ES-I3 (cell line): ENCODE data around the gene PLA2G4D.
A peak's percentile ranks its signal among the peaks of the same experiment; 100 is the strongest.
"Not testable (repeated sequence)": the region's sequence is repeated elsewhere in the genome, so short reads cannot be mapped to it uniquely, and the experiment has no call there.

ENCODE experiments used
- H3K36me3 ChIP-seq: 2 replicates; pipeline ENCODE4 v1.6.1; 2013; ENCODE audit warnings: mild to moderate bottlenecking, low read length, control low read depth, moderate library complexity; ENCODE audit not compliant: insufficient read depth
- H3K4me1 ChIP-seq: 2 replicates; pipeline ENCODE4 v1.6.1; 2013; ENCODE audit warnings: mild to moderate bottlenecking, control low read depth, low read length; ENCODE audit not compliant: insufficient read depth
- H3K9ac ChIP-seq: 2 replicates; pipeline ENCODE4 v1.6.1; 2013; ENCODE audit warnings: low read depth, mild to moderate bottlenecking, low read length, moderate library complexity
- H3K9me3 ChIP-seq: 2 replicates; pipeline ENCODE4 v1.6.1; 2013; ENCODE audit warnings: mild to moderate bottlenecking, low read length, moderate library complexity; ENCODE audit not compliant: control insufficient read depth, insufficient read depth

Gene PLA2G4D

DNA sequence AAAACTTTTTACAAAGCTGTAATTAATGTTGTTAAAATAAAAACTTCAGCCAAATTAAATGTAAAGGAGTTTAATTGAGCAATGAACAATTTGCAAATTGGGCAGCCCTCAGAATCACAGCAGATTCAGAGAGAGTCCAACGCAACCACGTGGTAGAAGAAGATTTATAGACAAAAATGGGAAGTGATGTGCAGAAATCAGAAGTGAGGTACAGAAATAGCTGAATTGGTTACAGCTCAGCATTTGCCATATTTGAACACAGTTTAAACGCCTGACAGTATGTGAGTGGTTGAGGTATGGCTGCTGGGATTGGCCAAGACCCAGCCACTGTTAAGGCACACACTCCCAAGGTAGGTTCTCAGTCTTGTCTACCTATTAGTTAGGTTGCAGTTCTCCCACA lies 14.4 kb upstream of the PLA2G4D start:
- no peaks in the 10 kb centered on the region for H3K9me3 ChIP-seq
- no peaks in the 10 kb centered on the region for H3K36me3 ChIP-seq
- H3K4me1 ChIP-seq, result no peaks in the 10 kb centered on the region
- H3K9ac ChIP-seq, result no peak overlapping the region

DNA sequence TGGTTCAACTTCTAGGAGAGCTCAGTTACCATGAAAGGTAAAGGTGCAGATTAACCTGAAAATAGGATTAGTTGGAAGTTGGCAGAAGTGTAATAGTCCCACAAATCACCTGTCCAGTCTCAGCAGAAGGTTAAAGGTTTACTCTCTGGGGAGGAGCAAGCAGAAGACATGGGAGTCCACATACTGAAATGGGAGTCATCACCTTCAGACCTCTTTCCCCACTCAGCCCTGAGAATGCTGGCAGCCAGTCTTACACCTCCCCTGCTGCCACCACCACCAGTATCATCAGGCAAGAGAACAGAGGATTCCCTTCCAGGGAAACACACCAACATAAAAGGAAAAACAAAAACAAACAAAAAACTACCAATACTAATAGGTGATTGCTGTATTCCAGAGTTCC lies 13.8 kb upstream of the PLA2G4D start:
- Histone ChIP-seq H3K9ac (no peak overlapping the region), H3K9me3 (no peaks in the 10 kb centered on the region), H3K4me1 (no peaks in the 10 kb centered on the region), H3K36me3 (no peaks in the 10 kb centered on the region)

DNA sequence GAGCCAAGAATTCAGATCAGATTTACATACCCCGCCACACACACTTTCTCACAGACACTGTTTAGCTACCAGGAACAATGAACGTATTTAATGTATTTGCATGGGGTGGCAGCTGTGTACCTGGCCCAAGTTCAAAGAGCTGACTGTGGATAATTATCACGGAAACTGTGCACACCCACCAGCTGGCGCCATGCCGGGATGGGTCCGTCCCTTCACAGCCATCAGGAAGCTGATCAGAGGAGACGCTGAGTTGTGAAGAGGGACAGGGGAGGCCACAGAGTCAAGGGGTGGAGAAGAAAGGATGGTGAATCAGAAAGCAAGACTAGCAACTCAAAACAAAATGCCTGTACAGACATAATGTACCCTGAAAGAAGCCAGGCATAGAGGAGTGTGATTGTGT lies 13.1 kb upstream of the PLA2G4D start:
- no peaks in the 10 kb centered on the region for H3K4me1 ChIP-seq
- H3K9ac ChIP-seq, result no peak overlapping the region
- H3K9me3 ChIP-seq, result no peaks in the 10 kb centered on the region
- H3K36me3 ChIP-seq, result no peaks in the 10 kb centered on the region

DNA sequence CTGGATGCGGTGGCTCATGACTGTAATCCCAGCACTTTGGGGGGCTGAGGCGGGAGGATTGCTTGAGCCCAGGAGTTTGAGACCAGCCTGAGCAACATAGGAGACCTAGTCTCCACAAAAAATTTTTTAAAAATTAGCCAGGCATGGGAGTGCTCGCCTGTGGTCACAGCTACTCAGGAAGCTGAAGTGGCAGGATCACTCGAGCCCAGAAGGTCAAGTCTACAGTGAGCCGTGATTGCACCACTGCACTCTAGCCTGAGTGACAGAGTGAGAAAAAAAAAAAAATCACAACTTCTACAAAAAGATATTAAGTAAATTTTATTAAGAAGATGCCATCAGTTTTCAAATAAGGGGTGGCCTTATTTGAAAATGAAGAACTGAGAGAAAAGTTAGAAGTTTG lies 11.9 kb upstream of the PLA2G4D start:
- no peaks in the 10 kb centered on the region for H3K4me1 ChIP-seq
- H3K9ac ChIP-seq, result no peak overlapping the region
- no peaks in the 10 kb centered on the region for H3K9me3 ChIP-seq
- no peaks in the 10 kb centered on the region for H3K36me3 ChIP-seq

DNA sequence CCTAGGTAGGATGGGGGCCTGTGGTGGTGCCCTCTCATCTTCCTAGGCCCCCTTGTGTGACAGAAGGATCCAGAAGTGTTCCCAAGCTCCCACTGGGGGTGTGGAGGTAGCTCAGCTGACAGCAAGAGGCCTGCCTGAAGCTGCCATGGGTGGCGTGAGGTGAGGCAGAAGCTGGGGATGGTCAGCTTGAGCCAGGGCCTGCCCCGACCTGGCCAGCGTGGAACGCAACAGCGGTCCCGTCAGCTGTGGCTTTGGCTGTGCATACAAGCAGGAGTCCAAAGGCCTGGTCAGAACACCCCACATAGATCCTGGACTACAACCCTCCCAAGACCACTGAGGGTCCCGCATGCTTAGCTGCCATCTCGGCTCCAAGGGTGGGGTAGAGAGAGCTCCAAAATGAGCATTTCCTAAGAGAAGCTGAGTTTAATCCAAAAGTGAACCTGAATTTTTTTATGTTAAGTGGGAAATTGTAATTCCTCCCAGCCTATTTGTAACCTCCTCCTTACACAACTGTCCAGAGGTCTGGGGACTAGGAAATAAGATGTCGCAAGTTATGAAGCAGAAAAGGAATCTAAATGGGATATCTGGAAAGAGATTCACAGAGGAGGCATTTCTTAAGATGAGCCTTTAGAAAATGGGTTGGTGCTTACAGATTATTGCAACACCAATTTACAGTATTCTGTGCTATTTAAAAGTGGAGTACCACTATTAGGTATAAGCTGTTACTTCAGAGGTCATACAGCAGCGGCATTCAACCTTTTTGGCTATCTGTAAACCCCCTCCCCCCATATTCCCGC lies 9.9 kb upstream of the PLA2G4D start:
- Histone ChIP-seq H3K36me3 (no peaks in the 10 kb centered on the region), H3K9ac (no peak overlapping the region), H3K9me3 (no peaks in the 10 kb centered on the region), H3K4me1 (peaks cover 10% of the 10 kb centered on the region; the same call in 1 of the 2 replicates)

DNA sequence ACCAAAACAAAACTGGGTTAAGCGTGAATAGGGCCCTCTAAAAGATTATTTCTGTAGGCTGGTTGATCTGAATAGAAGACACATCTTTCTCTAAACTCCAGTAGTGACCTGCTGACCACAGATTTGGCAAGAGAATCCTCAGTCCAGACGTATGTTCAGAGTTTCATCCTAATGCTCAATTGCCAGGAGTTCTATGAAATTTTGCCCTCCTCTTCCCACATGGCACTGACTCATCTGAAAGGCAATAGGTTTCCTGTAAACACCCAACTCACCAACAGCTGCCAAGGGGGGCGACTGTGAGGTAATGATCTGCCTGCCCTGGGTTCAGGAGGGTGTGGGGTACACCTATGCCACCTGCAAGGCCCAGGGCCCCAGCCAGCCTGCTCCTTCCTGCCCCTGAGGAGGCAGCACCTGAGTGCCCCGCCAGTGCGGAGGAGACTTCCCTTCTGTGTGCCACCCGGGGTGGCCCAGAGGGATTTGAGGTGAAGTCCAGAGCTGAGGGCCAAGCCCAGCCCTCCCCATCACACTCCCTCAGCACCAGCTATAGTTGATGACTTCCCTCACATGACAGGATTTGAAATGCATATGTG lies 8.4 kb upstream of the PLA2G4D start:
- H3K9ac ChIP-seq, result no peak overlapping the region

DNA sequence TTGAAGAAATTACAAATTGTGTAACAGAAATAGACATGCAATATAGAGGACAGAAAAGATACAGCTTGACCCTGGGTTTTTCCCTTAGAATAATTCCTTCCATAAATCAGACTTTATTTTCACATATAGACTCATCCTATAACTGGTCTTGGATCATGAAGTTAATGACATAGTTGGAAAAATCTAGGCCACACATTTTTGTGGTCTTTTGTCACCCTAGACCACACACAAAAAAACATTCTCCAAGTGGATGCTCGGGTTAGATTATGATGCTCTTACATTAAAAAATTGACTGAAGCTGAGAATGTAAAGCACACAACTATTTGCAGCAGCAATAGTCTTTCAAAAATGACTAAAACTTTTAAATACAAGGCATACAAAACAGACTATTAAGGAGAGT lies 7.5 kb upstream of the PLA2G4D start:
- Histone ChIP-seq H3K9ac (no peak overlapping the region), H3K4me1 (peaks cover 10% of the 10 kb centered on the region; the same call in 1 of the 2 replicates), H3K9me3 (no peaks in the 10 kb centered on the region), H3K36me3 (no peaks in the 10 kb centered on the region)

More for the DNA sequence above, 8.4 kb upstream of the PLA2G4D start:
- Histone ChIP-seq H3K4me1 (peaks cover 10% of the 10 kb centered on the region; the same call in 1 of the 2 replicates), H3K9me3 (no peaks in the 10 kb centered on the region), H3K36me3 (no peaks in the 10 kb centered on the region)

DNA sequence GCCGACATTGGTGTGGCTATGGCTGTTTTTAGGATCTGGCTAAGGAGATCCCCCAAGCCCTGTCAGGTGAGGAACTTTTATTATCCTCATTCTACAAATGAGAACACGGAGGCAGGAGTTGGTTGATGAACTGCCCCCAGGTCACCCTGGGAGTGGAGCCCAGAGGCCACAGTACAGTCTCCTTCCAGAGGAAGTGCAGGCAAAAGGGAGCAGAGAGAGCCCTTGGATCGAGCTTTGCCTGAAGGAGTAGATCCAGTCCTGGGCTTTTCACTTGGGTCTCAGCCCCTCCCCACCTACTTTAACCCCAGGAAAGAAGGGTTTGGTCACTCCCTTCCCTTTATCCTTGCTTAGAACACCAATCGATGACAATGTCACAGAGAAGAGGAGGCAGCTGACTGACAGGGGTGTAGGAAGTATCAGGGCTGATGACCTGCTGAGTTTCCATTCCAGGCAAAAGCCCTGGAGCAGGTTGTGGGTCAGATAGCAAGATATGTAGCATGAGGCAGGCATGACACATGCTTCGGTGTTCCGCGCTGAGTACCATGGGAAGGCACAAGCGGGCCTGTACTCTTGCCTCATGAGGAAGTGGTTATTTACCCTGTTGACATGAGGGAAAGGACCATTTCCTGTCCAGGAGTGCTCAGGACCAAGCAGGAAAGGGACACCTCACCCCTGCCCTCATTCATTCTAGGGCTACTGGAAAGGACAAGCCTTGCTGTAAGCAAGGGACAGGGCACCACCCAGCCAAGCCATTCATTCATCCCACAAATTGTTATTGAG lies 5.8 kb upstream of the PLA2G4D start:
- H3K4me1 ChIP-seq, result peaks cover 10% of the 10 kb centered on the region; the same call in 1 of the 2 replicates
- no peaks in the 10 kb centered on the region for H3K9me3 ChIP-seq
- no peak overlapping the region for H3K9ac ChIP-seq
- no peaks in the 10 kb centered on the region for H3K36me3 ChIP-seq

DNA sequence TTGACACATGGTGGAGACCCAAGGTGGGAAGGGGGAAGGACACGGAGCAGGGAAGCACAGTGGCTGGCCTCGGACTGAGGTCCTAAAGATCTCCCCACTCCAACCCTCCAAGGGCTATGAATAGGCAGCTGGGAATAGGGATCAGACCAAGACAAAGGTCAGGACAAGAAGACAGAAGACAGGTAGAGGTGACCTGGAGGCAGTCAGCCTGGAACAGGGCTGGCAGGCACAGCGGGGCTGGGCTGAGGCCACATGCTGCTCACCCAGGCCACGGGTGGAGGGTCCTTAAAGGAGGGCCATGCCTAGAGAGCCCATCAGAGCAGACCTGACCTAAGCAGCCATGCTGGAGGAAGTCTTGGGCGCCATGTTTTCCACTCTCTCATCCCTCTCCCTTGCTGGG lies 2.7 kb upstream of the PLA2G4D start:
- no peaks in the 10 kb centered on the region for H3K36me3 ChIP-seq
- no peak overlapping the region for H3K9ac ChIP-seq
- H3K9me3 ChIP-seq, result no peaks in the 10 kb centered on the region
- peaks cover 25% of the 10 kb centered on the region; the same call in 1 of the 2 replicates for H3K4me1 ChIP-seq

DNA sequence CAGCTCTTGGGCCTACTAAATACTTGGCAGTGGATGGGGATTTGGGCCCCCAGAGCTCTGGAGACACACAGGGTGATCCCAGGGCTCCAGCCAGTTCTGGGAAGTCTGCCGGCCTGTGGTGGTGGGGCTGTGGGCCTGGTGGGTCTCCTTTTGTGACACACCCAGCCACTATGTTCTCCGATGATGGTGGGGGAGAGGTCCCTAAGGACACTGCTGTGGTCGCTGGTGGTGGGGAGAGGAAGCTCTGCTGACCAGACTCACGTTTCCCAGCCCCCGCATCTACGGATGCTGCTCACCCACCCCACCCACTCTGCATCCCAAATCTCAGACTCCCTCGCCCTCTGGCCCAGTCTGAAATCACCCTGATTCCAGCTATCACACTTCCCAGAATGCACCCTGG lies 396 bp downstream of the PLA2G4D start:
- Histone ChIP-seq H3K36me3 (no peaks in the 10 kb centered on the region), H3K9me3 (no peaks in the 10 kb centered on the region), H3K4me1 (peaks cover 28% of the 10 kb centered on the region), H3K9ac (no peak overlapping the region)

DNA sequence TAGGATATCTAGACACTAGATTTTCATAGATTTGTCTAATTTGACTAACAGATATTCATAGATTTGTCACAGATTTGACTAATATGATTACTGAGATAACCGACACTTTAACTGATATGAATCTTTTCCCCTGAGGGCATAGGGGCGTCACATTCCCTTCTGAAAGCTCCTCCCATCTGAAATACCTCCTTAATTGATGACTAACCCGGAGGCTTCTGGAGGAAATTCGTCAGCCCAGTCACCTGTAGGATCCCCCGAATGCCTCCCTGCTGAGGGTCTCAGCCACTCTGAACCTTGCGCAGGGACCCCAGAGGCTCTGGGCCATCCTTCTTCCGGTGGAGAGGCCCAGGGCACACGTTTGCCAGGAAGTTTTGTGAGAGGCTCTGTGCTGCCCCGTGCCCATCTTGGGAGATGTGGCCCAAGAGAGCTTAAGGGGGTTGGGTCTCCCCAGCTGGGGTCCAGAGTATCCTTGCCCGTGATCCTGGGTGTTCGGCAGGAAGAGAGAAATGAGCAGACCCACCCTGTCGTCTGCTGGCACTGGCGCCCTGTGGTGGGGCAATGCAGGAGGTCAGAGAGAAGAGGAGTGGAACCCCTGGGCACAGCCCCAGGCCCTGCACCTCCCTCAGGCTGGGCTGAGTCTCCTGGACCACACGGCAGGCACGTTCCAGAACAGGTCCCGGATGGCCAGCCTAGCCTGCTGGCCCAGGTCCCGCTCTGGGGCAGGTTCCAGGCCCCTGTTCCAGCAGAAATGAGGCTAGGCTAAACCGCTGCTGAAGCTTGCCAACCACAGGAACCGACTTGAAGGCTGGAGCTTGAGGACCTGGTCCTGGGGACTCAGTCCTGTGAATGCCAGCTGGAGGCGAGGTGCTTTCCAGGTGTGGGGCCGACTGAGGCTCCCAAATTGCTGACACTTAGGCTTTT lies 1.7 kb downstream of the PLA2G4D start:
- Histone ChIP-seq H3K36me3 (no peaks in the 10 kb centered on the region), H3K9ac (peak overlapping the region; percentile 32; the same call in 1 of the 2 replicates)

DNA sequence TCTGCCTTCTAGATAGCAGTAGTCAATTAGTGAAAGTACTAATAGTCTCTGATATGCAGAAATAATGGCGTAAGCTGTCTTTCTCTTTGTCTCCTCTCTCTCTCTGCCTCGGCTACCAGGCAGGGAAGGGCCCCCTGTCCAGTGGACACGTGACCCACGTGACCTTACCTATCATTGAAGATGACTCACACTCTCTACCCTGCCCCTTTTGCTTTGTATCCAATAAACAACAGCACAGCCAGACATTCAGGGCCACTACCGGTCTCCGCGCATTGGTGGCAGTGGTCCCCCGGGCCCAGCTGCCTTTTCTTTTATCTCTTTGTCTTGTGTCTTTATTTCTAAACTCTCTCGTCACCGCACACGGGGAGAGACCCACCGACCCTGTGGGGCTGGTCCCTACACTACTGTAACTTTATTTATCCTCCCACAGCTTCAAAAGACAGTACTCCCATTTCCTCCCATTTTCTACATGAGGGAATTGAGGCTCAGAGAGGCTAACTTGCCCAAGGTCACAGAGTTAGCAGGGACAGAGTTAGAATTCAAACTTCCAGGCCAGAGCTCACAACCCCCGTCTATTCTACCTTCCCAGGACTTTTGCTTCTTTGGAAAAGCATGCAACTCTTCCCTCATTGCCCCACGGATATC lies 2.5 kb downstream of the PLA2G4D start:
- H3K9ac ChIP-seq, result peak overlapping the region; percentile 32; the same call in 1 of the 2 replicates
- H3K4me1 ChIP-seq, result peaks cover 28% of the 10 kb centered on the region
- H3K36me3 ChIP-seq, H3K9me3 ChIP-seq: not testable (repeated sequence)

More for the DNA sequence above, 1.7 kb downstream of the PLA2G4D start:
- no peaks in the 10 kb centered on the region for H3K9me3 ChIP-seq
- H3K4me1 ChIP-seq, result peaks cover 28% of the 10 kb centered on the region

DNA sequence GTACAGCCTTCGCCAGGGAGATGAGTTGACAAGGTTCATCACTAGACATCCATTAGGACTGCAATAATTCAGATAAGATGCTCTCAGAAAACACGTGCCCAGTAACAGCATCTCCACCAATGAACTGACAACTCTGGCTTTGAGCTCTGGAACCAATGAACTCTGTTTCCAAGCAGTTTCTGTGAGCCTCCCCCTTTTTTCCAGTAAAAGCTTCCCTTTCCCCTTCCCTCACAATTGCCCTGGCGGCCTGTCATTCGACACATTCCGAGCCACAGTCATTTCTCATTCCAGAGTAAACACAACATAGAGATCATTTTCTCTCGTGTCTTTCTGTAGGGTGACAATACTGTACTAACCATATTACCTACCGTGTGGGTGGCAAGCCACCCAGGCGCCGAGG lies 3.6 kb downstream of the PLA2G4D start:
- H3K9me3 ChIP-seq, result no peaks in the 10 kb centered on the region
- peaks cover 28% of the 10 kb centered on the region for H3K4me1 ChIP-seq
- H3K9ac ChIP-seq, result no peak overlapping the region
- no peaks in the 10 kb centered on the region for H3K36me3 ChIP-seq
